NCI-H82 treated with DMSO at 0.1 percent for 48 hours (cell line): ENCODE results near the gene ANAPC1.
"Not testable (repeated sequence)": the region's sequence is repeated elsewhere in the genome, so short reads cannot be mapped to it uniquely, and the experiment has no call there.

ENCODE experiments used
- DNase-seq: peaks from one replicate; lab custom pipeline; 2025; ENCODE audit not compliant: unreplicated experiment; lab: John Stamatoyannopoulos, UW

ANAPC1 gene

DNA sequence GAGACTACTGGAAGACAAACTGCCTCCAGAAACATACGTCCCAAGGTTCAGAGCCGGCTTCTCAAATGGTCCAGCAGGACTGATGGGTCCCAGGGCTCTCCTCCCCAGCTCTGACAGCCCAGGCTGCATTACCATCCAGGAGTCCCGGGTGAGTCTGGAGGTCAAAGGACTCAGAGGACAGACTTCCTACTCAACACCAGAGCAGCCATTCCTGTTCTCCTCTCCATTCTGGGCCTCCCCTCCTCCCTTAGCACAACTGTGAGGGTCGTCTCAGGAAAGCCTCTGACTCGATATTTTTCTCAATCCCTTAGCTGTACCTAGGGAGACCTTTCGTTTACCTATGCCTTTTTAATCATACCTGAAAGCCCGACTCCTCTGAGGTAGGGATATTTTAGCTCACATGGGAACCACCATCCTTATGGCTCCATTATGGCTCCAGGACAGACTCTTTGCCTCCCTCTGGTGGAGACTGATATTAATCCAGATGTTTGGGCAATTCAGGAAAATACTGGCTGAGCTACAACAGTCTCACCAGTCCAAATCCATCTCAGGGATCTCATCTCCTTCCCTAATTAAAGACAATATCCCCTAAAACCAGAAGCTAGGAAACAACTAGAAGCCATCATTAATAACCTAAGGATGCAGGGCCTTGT, 70.9 kb downstream of the ANAPC1 start:
- DNase-seq: not testable (repeated sequence)

DNA sequence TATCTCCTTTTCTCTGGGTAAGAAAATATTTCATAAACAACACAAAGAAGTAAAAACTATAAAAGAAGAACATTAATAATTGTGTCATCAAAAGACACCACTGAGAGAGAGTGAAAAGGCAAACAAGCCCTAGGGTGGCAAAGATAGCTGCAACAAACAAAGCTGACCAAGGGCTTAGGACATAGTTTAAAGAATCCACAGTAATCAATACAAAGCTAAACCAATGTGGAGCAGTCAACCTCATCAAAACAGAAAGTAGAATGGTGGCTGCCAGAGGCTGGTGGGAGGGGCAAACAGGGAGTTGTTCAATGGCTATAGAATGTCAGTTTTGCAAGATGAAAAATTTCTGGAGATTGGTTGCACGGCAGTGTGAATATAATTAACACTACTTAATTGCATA, 93.4 kb downstream of the ANAPC1 start:
- DNase-seq: not testable (repeated sequence)

DNA sequence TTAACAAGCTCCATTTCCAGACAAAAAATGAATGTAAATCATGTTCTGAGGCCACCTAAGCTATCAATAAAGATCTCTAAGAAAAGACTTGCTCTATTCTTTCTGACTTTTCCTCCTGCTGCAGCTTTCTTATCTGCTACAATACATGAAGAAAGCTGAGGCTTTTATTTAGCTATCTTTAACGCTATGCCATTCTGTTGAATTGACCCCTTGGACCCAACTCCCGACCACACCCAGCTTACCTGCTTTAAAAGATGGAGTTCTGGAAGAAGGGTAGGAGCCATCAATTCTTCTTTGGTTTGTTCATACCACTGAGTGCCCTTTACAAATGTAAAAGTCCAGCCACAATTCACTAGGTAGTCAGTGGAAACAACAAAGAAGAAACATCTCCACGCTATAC, 99.9 kb downstream of the ANAPC1 start:
- DNase-seq: not testable (repeated sequence)

DNA sequence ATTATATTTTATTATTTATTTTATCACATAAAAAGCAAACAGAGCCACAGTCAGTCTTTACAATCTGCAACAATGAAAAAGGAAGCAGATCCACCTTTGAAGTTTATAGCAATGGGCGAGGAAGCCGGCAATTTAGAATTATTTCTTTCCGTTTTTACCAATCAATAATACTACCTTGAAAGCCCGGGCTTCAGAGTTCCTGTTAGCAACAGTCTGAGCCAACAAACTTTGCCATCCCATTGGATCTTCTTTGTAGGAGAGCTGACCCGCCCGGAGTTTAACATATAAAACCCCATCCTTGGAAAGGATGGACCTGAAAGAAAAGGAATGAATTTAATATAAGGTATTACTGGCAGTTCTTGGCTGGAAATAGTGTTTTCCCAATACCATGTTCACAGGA, 101.8 kb downstream of the ANAPC1 start:
- DNase-seq: not testable (repeated sequence)

DNA sequence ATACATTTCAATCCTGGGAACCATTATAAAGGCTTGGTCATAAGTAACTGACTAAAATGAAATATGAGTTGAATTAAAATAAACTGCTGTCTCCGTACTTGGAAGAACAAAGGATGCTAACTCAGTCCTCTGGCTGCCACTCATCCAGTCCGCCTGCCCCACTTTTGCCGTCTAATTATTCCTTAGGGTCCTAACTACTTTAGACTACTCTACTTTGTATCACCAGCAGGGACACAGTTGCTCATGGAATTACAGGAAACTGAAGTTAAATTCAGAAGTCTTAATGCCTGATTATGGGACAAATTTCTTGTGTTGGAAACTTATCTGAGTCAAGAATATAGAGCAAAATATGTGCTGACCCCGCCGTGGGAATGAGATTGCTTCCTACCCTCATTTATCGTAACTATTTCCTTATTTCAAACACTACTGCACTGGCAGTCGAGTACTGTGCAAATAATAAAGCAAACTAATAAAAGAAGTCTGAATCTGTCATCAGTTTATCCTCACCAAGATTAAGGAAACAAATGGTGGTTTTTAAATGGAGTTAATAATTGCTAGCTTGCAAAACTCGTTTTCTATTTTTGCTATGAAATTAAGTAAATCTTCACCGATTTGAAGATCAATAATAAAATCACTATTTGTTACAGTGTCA, 102.4 kb downstream of the ANAPC1 start:
- DNase-seq: not testable (repeated sequence)

DNA sequence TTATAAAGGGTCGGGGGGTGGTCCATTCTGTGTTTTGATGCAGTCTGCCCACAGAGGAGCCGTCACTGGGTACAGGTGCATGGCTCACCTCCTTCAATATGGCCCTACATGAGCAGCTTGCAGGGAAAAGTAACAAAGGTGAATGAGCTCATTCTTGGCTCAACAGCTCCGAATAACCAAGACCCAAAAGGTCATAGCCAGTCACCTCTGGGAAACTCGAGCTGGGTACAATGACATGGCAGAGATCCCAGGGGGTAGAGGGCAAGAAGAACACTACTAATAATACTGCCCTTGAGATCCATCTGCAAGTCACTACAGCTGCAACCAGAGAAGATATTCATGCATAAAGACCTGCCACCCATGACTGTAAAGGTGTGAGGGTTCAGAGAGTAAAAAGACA, 106.8 kb downstream of the ANAPC1 start:
- not testable (repeated sequence) for DNase-seq

DNA sequence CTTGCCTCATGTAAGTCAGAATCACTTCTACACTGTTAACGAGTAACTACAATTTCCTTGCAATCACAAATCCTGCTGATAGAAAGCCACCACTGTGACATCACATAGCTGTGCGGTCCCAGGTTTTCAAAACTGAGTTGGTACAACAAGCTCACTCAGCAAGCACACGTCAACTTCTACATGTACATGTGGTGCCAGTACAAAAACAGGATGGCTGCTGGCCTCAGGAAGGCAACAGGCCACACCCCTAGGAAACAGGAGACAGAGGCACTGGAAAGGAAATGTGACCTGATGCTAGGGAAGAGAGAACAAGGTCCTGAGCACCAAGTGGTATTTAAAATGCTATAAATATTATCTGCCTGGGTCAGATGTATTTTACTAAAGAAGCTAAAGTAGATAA, 107.7 kb downstream of the ANAPC1 start:
- not testable (repeated sequence) for DNase-seq

DNA sequence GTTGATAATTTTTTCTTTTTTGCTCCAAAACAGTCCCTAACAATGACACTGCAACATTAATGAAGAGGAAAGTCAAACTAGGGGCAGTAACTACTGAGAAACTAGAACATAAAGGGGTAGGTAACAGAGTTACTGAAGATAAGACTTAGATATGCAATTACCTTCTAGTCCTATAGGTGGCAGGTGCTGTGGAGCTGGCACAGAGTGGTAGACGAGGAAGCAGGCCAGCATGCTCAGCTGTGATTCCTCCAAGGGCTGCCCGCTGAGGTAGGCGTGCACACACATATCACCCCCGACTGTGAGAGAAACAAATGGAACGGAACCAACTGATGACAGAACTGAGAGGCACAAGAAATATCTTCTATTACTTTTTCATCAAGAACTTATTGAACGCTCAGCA, 111.8 kb downstream of the ANAPC1 start:
- DNase-seq: not testable (repeated sequence)

DNA sequence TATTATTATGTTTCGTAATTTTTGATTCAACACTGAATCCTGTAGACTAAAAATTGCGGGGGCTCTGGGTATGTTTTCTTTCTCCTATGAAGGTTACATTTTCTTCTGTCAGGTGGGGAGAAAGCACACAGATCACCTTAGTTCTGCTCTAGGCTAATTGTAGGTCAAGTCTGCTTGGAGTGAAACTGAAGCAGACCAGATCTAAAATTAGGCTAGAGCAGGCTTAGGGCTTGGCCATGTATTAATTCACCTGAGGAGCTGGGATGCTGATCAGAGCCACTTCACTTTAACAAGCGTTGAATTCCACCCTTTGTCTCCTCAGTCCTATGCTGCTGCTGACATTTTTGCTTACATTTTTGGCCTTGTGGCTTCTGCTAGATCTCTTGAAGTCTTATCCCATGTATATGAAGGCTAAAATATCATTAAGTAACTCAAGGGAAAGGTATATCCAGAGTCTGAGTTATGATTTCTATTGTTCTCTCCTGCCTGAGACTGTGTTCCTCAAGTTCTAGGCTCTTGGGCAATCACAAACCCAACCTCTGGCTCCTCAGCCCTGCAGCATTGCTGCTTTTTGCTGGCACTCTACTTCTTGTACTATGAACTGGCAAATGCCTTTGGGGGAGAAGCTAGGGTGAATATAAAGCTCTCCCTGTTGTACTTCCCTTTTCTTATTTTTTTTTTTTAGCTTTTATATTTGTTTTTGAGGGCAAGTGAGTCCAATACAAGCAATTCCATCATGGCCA, 112.9 kb downstream of the ANAPC1 start:
- not testable (repeated sequence) for DNase-seq

DNA sequence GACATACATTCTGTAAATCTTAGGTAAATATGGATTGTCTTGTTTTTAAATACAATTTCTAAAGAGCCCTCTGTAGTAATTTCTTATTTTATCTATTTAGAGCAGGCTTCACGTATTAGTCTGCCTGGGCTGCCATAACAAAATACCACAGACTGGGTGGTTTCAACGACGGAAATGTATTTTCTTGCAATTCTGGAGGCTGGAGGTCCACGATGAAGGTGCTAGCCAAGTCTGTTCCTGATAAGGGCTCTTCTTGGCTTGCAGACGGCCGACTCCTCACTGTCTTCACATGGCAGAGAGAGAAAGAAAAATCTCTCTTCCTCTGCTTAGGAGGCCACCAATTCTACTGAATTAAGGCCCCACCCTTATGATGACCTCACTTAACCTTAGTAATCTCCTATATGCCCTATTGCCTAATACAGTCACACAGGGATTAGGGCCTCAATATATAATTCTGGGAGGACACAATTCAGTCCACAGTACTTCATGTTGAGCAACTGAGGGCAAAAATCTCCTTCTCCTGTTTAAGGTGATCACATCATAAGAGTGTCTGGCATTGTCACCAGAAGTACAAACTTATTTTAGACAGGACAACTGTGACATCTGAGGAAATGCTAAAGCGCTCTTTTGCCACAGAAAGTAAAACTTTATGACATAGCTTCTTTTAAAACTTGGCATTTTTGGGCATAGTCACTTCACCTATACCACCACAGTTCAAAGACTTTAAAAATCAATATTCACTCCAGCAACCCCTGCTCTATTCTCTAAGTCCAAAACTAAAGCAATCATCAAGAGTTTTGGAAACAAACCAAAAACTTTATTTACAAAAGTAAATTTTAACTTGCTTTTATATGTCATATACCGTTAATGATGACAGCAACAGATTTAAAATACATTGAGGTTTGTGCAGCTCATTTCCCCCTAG, 115.5 kb downstream of the ANAPC1 start:
- not testable (repeated sequence) for DNase-seq

DNA sequence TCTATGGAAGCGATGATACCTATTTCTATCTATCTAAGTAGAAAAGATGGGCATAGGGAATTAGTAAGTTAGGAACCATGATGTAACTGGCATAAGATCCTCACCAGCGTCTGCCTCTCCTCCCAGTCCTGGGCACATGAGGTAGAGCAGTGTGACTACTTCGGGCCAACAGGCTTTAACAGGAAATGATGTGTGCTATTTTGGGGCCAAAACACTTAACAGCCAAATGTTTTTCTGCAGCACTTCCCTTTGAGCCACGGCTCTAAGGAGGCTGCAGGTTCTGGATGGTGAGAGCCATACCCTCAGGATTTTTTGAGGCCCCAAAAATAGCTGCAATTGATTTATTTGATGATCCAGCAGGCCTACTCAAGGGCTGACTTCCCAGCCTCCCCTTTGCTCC, 116.9 kb downstream of the ANAPC1 start:
- not testable (repeated sequence) for DNase-seq

DNA sequence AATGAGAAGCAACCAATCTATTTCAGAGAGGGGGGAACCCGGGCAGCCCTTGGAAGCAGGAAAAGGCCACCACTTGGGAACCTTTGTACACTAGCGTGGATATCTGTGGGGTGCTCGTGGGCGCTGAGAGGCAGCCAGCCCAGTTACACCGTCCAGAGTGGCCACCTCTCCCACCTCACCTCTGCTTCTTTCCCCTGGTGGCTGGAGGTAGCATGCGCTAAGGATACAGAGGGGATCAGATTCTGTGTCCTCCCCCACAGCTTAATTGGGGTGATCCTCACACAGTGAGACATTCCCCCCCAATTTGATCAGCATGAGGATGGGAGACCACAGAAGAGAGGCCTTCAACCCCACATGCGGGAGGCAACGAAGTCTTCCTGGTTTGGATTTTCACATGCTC, 117.7 kb downstream of the ANAPC1 start:
- DNase-seq: not testable (repeated sequence)

DNA sequence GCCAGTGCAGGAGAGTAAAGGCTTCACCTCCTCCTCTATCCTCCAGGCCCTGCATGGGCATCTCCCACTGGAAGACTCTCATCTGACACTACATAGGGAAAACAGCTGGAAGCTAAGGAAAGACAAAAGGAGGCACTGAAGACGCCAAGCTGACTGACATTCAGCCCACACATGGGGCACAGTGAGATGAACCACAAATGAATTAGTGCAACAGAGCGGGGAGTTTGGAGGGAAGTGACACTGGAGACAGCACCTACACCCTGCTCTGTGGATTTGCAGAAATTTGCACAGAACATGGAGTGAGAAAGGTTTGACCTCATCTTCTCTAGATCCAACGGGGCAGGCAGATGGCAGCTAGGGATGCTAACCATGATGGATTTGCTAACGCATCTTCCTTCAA, 119.8 kb downstream of the ANAPC1 start:
- not testable (repeated sequence) for DNase-seq

DNA sequence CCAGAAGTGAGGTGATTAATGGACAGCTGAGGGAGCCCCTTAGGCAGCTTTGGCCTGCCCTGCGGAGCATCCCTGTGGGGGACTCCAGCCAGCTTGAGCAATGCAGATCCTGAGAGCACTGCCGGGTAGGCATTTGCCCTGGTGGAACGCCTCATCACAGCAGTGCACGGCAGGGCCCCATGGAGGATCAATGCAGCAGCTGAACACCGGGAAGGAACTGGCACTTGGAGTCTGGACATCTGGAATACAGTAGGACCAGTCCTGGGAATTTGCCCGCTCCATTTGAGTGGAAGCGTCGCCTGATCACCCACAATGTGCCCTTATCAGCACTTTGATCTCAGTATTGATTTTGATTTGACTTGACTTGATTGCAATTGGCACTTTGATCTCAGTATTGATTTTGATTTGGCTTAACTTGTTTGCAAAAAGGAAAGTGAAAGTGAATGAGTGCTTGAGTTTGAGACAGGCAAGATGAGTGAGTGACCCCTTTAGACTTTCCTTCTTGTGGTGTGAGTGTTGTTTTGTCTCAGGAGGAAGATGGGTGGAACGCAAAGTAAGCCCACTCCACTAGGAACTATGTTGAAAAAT, 123.2 kb downstream of the ANAPC1 start:
- DNase-seq: not testable (repeated sequence)

DNA sequence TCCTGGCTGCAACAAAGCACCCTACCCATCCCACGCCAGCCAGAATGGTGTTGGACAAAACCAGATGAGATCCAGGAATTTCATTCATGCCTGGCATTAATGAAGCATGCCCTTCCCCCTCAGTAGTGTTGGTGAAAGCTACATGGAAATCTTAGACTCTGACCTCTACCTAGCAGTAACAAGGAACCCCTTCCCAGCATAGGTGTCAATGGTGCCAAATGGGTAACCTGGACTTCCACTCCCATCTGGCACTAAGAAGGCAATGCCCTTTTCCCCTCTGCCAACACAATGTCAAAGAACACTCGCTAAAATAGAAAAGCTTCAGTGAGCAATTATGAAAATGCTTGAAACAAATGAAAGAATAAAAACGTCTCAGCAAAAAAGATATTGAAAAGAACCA, 131.5 kb downstream of the ANAPC1 start:
- DNase-seq: not testable (repeated sequence)

DNA sequence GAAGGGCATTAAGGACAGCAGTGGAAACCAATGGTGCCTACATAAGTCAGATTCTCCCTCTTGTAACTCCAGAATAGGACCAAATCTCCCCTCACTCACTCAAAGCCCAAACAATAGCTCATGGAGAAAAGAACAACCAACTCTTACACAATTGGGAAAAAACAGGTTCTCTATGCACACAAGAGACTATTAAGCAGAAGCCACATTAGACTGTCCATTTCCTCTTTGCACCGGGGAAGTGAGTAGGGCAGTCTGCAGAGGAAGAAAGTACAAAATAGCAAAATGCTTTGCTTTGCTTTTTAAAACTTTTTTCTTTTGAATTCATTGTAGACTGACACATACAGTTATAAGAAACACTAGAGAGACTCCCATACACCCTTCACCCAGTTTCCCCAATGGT, 133.4 kb downstream of the ANAPC1 start:
- not testable (repeated sequence) for DNase-seq

DNA sequence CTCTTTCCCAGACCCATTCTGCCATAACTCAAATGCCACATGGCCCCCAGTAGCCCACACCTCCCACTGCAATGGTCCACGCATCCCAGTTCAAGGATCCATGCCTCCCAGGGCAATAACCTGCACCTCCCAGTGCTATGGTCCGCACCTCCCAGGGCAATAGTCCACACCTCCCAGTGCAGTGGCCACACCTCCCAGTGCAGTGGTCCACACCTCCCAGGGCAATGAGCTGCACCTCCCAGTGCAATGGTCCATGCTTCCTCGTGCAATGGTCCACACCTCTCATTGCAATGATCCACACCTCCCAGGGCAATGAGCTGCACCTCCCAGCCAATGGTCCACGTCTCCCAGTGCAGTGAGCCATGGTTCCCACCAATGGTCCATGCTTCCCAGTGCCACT, 135.6 kb downstream of the ANAPC1 start:
- not testable (repeated sequence) for DNase-seq

DNA sequence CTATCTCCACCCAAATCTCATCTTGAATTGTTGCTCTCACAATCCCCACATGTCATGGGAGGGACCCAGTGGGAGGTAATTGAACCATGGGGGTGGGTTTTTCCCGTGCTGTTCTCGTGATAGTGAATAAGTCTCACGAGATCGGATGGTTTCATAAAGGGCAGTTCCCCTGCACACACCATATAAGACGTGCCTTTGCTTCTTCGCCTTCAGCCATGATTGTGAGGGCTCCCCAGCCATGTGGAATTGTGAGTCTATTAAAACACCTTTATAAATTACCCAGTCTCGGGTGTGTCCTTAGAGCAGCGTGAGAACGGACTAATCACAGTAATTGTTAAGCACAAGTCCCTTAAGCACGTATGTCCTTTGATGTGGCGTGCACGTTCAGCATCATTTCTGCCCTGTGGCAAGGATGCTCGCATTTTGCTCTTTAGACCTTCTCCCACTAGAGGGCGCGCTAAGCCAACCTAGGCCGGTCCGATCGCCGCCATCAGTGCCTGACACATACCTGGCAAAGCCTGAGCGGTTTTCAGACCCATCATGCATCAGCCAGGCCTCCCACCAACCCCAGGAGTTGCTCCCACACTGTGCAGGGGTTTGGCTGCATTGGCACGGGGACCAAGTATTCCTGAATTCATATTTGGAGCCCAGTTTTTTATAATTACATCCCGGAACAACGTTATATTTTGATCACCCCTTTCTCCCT, 136.4 kb downstream of the ANAPC1 start:
- DNase-seq: not testable (repeated sequence)

DNA sequence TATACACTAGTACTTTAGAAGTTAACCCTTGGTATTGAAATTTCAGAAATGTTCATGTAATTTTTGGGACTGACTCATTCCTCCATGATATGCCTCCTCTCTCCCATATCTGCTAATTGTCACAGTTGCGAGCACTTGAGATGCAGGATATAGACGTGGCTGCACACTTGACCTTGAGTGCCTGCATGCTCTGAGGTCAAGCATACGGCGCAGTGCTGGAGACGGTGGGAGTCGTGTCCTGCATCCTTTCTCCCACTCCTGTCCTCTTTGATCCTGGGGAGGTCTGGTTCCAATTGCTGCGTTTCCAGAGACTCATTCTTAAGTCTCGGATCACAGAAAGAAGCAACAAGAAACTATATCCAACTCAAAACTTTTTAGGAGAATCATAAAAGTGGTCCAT, 139.2 kb downstream of the ANAPC1 start:
- not testable (repeated sequence) for DNase-seq

DNA sequence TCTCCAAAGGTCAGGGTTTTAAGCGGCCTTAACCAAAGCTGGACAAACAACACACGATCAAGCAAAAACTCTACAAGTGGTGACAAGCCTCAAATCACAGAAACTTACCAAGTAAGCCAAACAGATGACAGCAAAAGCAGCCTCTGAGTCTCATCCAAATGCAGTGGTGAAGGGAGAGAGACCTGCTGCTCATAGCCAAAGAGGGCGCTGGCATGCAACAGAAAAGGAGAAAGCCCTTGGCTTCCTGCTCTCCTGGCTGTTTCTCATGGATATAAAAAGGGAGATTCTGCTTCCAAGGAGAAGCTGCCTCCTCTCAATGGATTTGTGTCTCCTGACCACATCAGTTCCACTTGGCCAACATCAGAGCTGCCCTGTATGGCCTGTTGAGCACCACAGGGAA, 142.5 kb downstream of the ANAPC1 start:
- DNase-seq: not testable (repeated sequence)
